ENCODE results near the gene NPDC1.
"Not testable (repeated sequence)": the region's sequence is repeated elsewhere in the genome, so short reads cannot be mapped to it uniquely, and the experiment has no call there.

Gene NPDC1

DNA sequence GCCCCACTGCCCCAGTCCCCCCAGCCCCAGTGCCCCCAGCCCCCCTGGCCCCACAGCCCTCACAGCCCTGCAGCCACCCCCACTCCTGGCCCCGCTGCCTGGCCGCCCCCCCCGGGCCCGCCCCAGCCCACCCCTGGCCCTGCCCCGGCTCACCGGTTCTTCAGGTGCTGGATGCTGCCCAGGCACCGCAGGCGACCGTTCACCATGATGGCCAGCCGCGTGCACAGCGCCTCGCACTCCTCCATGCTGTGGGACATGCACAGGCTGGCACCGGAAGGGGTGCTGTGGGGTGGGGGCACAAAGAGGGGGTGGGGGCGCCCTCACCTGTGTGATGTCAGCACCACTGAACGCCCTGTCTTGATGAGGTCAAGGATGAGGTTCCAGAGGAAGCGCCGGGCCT, 36.8 kb downstream of the NPDC1 start:
- no peak for DNase-seq

DNA sequence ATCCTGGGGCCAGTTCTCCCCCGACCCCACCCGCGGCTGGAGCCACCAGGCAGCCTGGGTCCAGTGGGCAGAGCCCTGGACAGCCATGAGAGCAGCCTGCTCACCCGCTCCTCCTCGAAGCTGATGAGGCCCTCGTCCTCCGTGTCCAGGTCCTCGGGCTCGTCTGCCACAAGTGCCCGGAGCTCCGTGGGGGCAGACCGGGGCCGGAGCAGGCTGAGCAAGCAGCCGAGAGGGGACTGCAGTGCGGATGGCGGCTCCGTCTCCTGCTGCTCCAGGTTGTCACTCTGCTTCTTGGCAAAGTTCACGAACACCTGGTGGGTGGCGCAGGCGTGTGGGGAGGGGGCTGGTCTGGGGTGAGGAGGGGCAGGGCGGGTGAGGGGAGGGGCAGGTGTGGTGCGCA, 37.7 kb downstream of the NPDC1 start:
- no peak for DNase-seq

DNA sequence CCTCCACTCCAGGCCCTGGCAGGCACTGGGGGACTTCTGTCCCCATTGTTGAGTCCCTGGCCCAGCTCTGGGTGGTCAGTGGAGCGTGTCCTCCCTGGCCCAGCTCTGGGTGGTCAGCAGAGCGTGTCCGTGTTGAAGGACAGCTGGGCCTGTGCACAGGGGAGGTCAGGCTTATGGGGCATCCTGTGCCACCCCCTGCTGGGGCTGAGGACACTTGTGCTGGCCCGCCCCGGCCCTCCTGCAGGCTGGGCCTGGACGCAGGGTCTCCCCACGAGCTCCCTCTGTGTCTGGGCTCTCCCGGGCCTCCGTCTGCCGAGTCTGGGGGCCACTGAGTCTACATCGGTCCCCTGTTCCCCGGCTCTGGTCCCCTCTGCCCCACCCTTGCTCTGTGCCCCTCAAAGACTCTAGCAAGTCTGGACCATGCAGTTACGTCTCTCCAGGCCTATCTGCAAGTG, 38.1 kb downstream of the NPDC1 start:
- no peak for DNase-seq

DNA sequence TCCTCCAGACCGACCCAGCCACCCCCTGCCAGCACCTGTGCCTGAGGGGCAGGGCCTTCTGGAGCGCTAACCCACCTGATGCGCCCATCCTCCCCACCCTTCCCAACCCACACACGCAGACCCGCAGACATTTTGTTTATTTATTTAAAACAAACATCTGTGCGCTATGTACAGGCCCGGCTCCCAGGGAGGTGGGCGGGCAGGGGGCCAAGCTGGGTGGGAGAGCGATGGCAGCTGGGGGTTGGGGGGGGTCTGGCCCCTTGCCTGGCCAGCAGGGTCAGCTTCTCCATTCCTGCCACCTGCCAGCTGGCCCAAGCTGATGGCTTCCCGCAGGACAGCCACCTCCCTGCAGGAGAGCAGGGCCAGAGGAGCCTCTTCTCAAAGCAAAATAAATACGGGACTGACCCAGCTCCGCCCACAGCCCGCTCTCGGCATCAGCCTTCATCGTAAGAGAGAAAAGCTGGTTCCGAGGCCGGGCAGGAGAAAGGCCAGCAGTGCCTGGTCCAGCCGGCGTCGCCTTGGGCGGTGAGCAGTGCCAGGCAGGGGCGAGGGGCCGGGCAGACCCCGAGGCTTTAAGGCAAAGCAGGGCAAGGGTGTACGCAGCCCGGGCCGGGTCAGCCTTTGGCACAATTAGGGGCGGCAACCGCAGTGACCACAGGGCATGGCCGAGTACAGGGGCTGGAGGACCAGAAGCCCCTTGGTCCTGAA, 38.7 kb downstream of the NPDC1 start:
- no peak for DNase-seq

DNA sequence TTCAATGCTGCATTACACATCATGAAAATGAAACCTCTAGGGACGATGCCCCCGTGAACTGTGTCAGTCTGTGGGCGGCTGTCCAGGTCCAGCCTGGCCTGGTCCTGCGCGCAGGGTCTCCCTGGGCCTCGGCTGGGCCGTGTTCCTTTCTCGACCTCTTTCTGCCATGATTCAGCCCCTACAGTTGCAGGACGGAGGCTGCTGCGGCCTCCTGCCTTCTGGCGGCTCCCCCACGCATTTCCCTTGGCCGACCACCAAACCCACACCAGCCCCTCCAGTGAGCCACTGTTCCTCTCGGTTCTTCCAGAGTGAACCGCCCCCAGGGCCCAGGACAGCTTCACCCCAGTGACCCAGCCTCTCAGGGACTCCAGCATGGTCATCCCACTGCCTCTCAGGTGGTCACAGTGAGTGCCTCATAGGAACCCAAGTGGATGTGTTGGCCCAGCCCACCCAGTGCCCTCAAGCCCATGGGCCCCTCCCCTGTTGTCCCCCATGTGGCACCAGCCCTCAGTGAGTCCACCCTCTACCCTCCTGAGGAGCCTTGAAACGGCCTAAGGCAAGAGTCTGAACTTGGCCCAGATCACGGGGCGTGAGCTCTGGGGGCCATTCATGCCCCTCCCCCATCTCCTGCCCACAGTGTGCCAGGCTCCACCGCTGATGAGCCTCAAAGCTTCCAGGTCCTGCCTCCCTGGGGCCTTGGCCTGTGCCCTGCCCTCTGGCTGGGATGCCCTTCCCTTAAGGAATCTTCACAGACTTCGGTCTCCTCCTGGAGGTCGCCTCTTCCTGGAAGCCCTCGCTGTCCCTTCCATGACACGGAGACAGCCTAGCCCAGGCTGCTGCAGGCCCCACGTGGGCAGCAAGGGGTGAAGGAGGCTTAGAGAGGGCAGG, 39.6 kb downstream of the NPDC1 start:
- DNase-seq = no peak

DNA sequence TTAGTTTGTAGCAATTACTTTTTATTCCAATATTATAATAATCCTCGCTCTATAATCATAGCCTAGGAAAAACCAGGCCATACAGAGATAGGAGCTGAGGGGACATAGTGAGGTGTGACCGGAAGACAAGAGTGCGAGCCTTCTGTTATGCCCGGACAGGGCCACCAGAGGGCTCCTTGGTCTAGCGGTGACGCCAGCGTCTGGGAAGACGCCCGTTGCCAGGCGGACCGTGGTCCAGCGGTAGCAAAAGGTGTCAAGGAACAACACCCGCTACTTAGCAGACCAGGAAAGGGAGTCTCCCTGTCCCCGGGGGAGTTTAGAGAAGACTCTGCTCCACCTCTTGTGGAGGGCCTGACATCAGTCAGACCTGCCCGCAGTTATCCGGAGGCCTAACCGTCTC, 41.7 kb downstream of the NPDC1 start:
- DNase-seq = not testable (repeated sequence)

DNA sequence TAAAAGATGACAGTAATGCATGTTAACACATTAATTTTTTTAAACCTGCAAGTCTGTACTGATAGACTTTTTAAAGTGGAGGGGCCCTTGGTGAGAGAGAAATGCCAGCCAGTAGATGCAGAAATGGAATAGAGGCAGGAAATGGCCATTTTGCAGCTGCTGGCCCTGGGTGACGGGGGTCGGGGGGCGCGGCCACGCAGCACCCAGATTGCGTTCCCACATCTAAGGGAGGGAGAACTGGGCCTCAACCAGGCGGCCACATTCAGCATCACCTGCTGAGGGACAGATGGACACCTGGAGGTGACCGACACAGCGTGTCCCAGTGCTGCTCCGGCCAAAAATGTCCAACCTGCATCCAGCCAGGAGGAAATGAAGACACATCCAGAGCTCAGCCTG, 43.3 kb downstream of the NPDC1 start:
- no peak for DNase-seq

DNA sequence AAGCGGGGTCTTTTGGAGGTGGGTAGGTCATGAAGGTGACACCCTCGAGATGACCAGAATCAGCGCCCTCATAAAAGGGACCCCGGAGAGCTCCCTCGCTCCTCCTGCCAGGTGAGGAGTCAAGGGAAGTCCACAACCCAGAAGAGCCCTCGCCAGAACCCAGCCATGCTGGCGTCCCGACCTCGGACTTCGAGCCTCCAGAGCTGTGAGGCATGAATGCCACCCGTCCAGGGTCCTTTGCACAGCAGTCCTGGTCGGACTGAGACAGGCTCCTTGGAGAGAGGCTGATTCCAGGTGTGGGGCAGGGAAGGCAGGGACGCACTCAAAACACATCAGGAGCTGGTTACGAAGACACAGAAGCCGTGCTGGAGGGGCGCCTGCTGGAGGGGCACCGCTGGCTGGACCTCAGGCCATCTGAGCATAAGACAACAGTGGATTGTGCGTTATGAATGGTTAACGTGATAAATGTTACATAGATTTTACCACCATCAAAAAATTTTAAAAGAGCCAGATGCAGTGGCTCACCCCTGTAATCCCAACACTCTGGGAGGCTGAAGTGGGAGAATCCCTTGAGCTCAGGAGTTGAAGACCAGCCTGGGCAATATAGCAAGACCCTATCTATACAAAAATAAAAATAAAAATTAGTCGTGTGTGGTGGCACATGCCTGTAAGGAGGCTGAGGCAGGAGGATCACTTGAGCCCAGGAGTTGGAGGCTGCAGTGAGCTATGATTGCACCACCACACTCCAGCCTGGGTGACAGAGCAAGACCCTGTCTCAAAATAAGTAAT, 43.9 kb downstream of the NPDC1 start:
- DNase-seq = no peak

DNA sequence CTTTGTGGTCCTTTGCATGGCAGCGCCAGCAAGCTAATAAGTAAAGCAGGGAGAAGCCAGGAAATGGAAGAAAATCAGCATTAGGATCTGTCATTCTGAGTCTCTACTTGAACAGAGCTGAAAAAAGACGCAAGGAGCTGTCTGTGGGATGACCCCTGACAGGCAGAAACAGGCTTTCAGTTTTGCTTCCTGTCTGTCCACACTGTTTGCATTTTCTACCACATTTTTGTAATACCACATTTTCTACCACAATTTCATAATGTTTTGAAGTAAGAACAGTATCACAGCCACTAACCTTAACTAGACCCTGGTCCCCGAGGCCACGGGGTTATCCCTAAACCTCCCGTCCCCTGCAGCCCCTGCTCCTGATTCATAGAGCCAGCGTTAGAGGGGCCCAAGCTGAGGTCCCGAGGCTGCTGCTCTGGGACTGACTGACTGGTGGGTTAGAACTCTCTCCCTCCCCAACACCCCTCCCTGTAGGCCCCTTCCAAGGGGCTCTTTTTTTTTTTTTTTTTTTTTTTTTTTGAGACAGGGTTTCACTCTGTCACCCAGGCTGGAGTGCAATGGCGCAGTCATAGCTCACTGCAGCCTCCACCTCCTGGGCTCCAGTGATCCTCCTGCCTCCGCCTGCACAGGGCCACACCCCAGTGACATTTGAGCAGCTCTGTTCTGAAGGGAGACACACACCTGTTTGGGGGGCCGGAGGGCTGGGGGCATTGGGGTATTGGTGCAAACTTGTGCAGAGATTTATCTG, 45.6 kb downstream of the NPDC1 start:
- peak; percentile 39 for DNase-seq

DNA sequence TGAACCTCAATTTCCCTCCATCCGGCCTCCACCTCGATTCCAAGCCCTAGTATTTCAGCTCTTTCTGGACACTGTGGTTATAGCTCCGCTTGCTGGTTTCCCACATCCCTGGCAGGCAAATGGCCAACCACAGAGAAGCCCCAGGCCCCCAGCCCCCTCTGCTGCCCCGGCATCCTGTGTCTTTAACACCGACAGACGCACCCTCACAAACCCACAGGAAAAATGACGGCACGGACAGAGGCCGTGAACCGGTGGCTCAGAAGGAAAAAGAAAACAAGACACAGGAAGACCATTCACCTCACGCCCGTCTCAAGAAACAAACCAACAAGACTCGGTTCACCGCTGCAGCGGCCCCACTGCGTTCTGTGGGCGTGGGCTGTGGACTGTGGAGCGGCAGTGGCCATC, 48.1 kb downstream of the NPDC1 start:
- no peak for DNase-seq

DNA sequence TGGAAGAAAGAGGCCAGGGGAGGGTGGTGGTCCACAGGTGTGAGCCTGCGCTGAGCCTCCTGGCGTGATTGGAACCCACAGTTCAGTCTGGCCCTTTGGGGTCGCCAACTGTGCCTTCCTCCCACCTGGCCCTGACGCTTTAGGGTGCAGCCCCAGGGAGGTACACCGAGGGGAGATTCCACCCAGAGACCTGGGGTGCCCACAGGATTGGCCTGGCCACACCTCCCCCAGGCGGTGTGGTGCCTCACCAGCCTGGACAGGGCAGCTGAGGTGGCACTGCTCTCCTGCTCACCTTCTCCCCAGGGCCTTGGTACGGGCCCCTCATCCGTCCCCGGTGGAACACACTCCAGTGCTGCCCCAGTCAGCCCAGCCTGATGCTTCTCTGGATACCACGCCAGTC, 48.6 kb downstream of the NPDC1 start:
- DNase-seq = no peak

DNA sequence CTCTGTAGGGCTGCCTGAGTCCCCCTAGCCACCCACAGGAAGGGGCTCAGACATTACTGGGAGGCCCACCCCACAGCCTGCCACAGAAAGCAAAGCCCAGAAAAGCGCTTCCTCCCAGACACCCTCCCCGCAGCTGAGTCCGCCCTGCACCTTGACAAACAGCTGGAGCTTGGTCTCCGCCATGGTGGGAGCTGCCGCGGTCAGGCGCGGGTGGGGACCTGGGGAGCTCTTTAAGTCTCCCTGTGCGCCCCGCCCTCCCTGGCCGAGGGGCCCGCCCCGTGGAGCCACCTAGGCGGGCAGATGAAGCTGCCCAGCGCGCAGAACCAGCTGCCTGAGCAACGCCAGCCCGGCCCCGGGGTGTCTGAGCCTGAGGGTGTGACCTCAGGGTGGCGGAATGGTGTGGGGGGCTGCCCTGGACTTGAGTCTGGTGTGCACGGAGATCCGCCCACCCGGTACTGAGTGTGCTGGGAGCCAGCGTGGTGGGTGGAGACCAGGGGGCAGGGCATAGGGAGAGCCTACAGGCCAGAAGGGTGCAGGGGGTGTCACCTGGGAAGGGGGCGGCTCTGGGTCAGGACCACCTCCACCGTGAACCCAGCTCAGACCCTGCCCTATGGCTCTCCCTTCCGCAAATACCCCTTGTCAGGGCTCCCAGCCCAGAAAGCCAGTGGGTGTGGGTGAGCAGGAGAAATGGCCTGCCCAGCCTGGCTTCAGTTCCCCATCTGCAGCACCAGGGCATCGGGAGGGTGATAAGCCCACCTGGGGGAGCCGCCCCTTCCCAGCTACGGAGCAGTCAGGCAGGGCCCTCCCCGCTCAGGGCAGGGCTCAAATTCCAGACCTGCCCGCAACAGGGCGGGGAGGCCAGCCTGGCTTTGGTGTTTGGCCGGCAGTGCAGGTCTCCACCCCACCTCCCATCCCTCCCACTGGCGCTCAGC, 49.4 kb downstream of the NPDC1 start, which contains the start of gene CLIC3:
Gene CLIC3, minus strand, starts transcription at position 208 of the 932 bp plus-strand sequence. Its CDS starts 25 bp downstream, at position 183.
- DNase-seq = no peak

DNA sequence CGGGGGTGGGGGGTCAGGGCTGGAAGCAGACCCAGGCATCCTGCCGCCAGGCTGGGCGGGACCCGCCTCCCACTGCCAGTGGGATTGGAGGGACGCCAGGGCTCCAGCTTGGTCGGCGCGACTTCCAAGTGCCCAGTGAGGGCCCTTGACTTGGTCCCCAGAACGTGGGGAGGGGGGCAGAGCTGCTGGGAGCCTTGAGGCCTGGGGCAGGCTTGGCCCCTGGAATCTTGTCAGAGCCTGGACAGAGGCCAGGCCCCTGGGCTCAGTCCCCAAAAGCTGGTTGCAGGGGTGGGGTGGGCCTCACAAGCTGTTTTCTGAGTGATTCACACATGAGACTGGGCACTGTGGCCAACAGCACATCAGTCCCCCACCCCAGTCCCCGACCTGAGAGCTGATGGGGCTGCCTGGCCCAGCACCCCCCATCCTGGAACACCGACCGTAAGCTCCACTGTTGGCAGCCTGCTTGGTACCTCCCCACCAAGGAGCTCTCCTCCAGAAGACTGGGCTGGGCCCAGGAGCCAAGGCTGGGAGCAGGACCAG, 50.1 kb downstream of the NPDC1 start:
- no peak for DNase-seq

DNA sequence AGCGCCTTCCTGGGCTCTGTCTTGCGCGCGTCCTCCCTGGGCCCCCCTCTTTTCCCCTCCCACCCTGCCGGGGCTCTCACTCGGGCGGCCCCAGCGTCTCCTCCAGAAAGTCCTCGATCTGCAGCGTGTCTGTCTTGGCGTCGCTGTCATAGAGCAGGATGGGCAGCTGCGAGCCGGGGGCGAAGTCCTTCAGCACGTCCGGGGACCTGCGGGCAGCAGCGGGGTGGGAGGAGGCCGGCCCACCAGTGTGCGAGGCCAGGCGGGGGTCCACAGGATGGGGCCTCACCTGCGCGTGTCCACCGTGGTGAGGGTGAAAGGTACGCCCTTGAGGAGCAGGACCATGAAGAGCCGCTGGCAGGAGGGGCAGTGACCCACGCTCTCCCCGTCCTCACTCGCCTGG, 50.6 kb downstream of the NPDC1 start:
- DNase-seq = no peak

DNA sequence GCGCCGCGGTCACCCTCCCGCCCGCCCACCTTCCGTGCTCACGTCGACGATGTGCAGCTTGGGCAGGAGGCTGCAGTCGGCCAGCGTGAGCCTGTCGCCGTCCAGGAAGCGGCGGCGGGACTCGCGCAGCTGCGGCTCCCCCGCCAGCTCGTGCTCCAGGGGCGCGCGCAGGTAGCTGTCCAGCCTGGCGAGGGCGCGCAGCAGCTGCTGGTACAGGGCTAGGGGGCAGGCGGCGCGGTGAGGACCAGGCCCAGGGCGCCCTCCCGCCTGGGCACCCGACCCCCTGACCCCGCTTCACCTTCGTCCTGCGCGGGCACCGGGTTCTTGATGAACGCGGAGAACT, 51.1 kb downstream of the NPDC1 start:
- no peak for DNase-seq

DNA sequence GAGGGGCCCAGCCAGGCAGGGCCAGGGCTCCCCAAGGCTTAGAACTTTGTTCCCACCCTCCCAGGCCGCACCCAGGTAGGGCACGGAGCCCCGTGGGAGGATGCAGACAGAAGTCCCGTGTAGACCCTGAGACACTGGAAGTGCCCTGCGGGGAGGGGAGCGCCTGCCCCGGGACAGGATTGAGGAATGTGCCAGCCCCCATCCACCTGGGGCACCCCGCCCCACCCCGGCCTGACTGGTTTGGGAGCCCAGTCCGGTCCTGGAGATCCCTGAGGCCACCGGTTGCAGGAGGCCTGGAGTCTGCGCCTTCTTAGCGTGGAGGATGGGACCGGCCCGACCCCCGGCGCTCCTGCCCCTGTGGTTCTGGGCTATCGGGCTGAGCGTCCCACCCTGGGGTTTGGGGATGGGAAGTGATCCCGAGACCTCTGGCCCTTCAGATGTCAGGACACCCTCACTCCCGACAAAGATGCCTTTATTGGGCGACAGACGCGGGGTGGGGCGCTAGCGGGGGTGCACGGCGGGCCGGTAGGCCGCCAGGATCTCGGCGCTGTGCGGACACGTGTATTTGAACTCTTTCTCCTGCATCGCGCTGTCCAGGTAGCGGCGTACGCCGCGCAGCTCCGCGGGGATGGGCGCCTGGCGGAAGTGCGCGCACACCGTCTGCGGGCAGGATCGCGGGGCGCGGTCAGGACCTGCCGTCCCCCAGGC, 51.6 kb downstream of the NPDC1 start:
- no peak for DNase-seq

DNA sequence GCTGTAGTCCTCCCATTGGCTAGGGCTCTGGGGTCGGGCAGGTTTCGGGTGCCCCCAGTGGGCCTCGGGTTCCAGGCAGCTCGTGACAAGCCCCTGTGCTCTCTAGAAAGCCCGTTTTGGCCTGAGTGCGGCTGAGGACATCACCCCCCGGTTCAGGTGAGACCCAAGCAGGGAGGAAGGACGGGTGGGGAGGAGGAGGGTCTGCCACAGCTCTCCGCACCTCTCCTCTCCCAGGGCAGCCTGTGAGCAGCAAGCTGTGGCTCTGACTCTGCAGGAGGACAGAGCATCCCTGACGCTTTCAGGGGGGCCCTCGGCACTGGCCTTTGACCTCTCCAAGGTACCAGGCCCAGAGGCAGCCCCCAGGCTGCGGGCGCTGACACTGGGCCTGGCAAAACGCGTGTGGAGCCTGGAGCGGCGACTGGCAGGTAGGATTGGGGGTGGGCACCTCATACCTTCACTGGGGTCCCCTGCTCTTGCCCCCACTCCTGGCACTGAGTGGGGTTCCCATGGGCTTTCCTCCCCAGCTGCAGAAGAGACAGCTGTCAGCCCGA, 53.1 kb downstream of the NPDC1 start:
- DNase-seq = no peak

DNA sequence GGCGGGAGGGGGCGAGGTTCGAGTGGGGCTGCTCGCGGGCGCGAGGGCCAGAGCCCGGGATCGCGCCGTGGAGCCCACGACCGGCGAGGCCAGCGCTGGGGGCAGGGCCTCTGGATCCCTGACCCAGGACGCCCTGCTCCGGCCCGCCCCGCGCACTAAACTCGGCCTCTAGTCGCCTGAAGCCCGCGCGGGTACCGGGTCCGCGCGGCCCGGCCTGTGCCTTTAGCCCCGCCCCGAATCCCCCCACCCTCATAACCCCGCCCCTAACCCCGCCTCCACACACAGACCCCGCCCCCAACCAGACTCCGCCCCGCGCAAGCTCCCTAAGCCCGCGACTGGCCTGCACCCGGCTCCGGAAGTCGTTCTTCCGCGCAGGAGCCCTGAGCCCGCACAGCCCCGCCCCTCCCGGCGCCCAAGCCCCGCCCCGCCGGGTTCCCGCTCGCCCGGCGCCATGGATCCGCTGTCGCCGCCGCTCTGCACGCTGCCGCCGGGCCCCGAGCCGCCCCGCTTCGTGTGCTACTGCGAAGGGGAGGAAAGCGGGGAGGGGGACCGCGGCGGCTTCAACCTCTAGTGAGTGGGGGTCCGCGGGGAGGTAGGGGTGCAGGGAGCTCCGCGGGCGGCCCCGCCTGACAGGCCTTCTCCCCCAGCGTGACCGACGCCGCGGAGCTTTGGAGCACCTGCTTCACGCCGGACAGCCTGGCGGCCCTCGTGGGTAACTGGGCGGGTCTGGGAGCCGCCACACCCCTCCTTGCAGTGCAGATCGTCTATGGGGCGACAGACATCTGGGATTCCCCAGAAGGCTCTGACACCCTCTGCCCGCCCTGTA, 53.8 kb downstream of the NPDC1 start, which contains the start of gene PAXX:
Gene PAXX, plus strand, starts transcription at position 430 of the 826 bp plus-strand sequence. Its CDS starts 22 bp downstream, at position 452.
- peak; percentile 82 for DNase-seq

Measured in NK-92 treated with Interleukin-12 subunit alpha and Interleukin-12 subunit beta, amount 100 ng/mL, for 24 hours (cell line).